ENCODE measurements around the gene RNF167. TPM values are rescaled to one million over a fixed set of nuclear protein-coding genes. Genes with fewer than 3 reads are reported as not detected.

Gene RNF167
- total RNA-seq, 2 donors from 2014 or later: 23.1 to 37.6 TPM

GRCh38 chr17:4928881-4929280 is 11.2 kb upstream of the RNF167 start:
- H3K4me1 ChIP-seq: no peaks in the 10 kb centered on the region
- no peaks in the 10 kb centered on the region for H3K9me3 ChIP-seq
- no peak overlapping the region for H3K4me3 ChIP-seq
- TF ChIP-seq POLR2A (IDR thresholded peaks at IDR 0.05) (no peak), CTCF (IDR thresholded peaks at IDR 0.05) (no peak)
- H3K27ac ChIP-seq: no peak overlapping the region
- ATAC-seq (no peak), DNase-seq (no peak)
- 92 to 93% methylated on average over 18 of the region's 18 CpGs for WGBS, 2 donors
- no peaks in the 10 kb centered on the region for H3K27me3 ChIP-seq
- intact Hi-C loops (cut with DNase I): no loop called here
- H3K36me3 ChIP-seq (replicated peaks in 1 of 2; ENCODE audit: insufficient read depth in 1 of 2, low read depth in 2 of 2): no peaks in the 10 kb centered on the region

- no peaks in the 10 kb centered on the region for H3K36me3 ChIP-seq (replicated peaks in 1 of 2; ENCODE audit: insufficient read depth in 1 of 2, low read depth in 2 of 2)
- no peaks in the 10 kb centered on the region for H3K27me3 ChIP-seq
- no peak for ATAC-seq
- no peak within 1 kb of the TSS for H3K4me3 ChIP-seq
- H3K4me1 ChIP-seq: peaks cover 6% of the 10 kb centered on the region
- 64 to 87% methylated on average over 14 of the region's 14 CpGs for WGBS, 2 donors
- TF ChIP-seq CTCF (IDR thresholded peaks at IDR 0.05): no peak
- TF ChIP-seq POLR2A (IDR thresholded peaks at IDR 0.05): no peak
- H3K27ac ChIP-seq: no peak within 1 kb of the TSS
- DNase-seq: no peak
- H3K9me3 ChIP-seq: no peaks in the 10 kb centered on the region
- intact Hi-C loops (cut with DNase I): no loop called here
Observed at GRCh38 chr17:4931963-4932362, 8.1 kb upstream of the RNF167 start, which contains the start of gene GP1BA. Gene GP1BA, plus strand, starts transcription at chr17:4932277. Its CDS starts 328 bp downstream, at chr17:4932605.

GRCh38 chr17:4932756-4933155 is 7.3 kb upstream of the RNF167 start:
- TF ChIP-seq CTCF (IDR thresholded peaks at IDR 0.05): no peak

GRCh38 chr17:4933646-4934045 is 6.4 kb upstream of the RNF167 start:
- Histone ChIP-seq H3K36me3 (replicated peaks in 1 of 2; ENCODE audit: insufficient read depth in 1 of 2, low read depth in 2 of 2) (peaks cover 0 to 9% of the 10 kb centered on the region in 2 donors), H3K4me1 (peaks cover 12% of the 10 kb centered on the region), H3K27me3 (no peaks in the 10 kb centered on the region), H3K9me3 (no peaks in the 10 kb centered on the region), H3K27ac (no peak overlapping the region), H3K4me3 (no peak overlapping the region)
- 60 to 62% methylated on average over 9 to 15 of the region's 16 CpGs for WGBS, 2 donors
- no peak for TF ChIP-seq POLR2A (IDR thresholded peaks at IDR 0.05)
- intact Hi-C loops (cut with DNase I): no loop called here
- DNase-seq (no peak), ATAC-seq (no peak)

More at GRCh38 chr17:4932756-4933155, 7.3 kb upstream of the RNF167 start:
- Histone ChIP-seq H3K27ac (no peak overlapping the region), H3K9me3 (no peaks in the 10 kb centered on the region), H3K4me1 (peaks cover 6% of the 10 kb centered on the region), H3K36me3 (replicated peaks in 1 of 2; ENCODE audit: insufficient read depth in 1 of 2, low read depth in 2 of 2) (peaks cover 0 to 5% of the 10 kb centered on the region in 2 donors), H3K27me3 (no peaks in the 10 kb centered on the region), H3K4me3 (no peak overlapping the region)
- intact Hi-C loops (cut with DNase I): no loop called here
- no peak for DNase-seq
- WGBS, 2 donors: 85 to 86% methylated on average over 1 to 12 of the region's 12 CpGs
- no peak for ATAC-seq

- 18 to 27% methylated on average over 12 to 14 of the region's 14 CpGs for WGBS, 2 donors
- Histone ChIP-seq H3K4me1 (peaks cover 18% of the 10 kb centered on the region), H3K27ac (no peak overlapping the region), H3K9me3 (no peaks in the 10 kb centered on the region), H3K36me3 (replicated peaks in 1 of 2; ENCODE audit: insufficient read depth in 1 of 2, low read depth in 2 of 2) (peaks cover 0 to 9% of the 10 kb centered on the region in 2 donors), H3K27me3 (no peaks in the 10 kb centered on the region), H3K4me3 (no peak overlapping the region)
- ATAC-seq (peak; percentile 9), DNase-seq (peak in 3 of 4 donors; percentile 33 to 52 (median 35))
- intact Hi-C loops (cut with DNase I): no loop called here
- TF ChIP-seq CTCF (IDR thresholded peaks at IDR 0.05) (peak in 1 of 7 experiments; percentile 21), POLR2A (IDR thresholded peaks at IDR 0.05) (no peak)
Observed at GRCh38 chr17:4934173-4934979, 5.7 kb upstream of the RNF167 start.
